ENCODE measurements around the gene INPP5A.

GRCh38 chr10:132785723-132786475, 248.3 kb downstream of the INPP5A start, which contains the start of gene NKX6-2:
- TF ChIP-seq SKIL (IDR thresholded peaks at IDR 0.05; ENCODE audit: low read depth, poor library complexity, severe bottlenecking): no peak
- no peak for TF ChIP-seq CTCF (IDR thresholded peaks at IDR 0.05 in 2 of 3, conservative IDR thresholded peaks at IDR 0.05 in 1 of 3; ENCODE audit: control insufficient read depth in 2 of 3, extremely low read depth in 1 of 3, insufficient read depth in 1 of 3, low read depth in 3 of 3, low read length in 3 of 3)
- no peak for TF ChIP-seq TAF1 (IDR thresholded peaks at IDR 0.05; ENCODE audit: borderline replicate concordance, low read depth, low read length)
- no peak for TF ChIP-seq ZNF592 (IDR thresholded peaks at IDR 0.05)
- TF ChIP-seq JUNB (IDR thresholded peaks at IDR 0.05): no peak
- TF ChIP-seq CUX1 (IDR thresholded peaks at IDR 0.05; ENCODE audit: insufficient replicate concordance, low read depth, low read length): no peak
- no peak for TF ChIP-seq PBX3 (IDR thresholded peaks at IDR 0.05; ENCODE audit: insufficient replicate concordance, low read depth, low read length)

All from GM12878 (cell line).